HEK293 (cell line): ENCODE measurements around the gene XIRP2.
A peak's percentile ranks its signal among the peaks of the same experiment; 100 is the strongest.

Source experiments
- CTCF ChIA-PET: fragments of 350-600 bp; formaldehyde crosslinking; extraction: SDS; loops from one replicate; lab custom pipeline; 2021; ENCODE audit warnings: antibody characterized with exemption; lab: Yijun Ruan, JAX
- POLR2A ChIA-PET: fragments of 300-600 bp; formaldehyde crosslinking; extraction: SDS; loops from one replicate; lab custom pipeline; 2020; ENCODE audit warnings: antibody characterized with exemption, inconsistent platforms; lab: Yijun Ruan, JAX
- H3K27ac ChIP-seq: fragments of 200-500 bp; sonication (Bioruptor generic); 2 replicates; pipeline ENCODE4 v1.5.1; 2014; ENCODE audit warnings: low read depth, low read length, control low read depth, inconsistent platforms; ENCODE audit errors: extremely low read depth
- H3K36me3 ChIP-seq, 2 experiments: fragments of 200-500 bp in 1 of 2; sonication (Bioruptor generic) in 1 of 2; 1 replicate in 1 of 2; 2 replicates in 1 of 2; pipeline ENCODE4 v1.5.1; 2014 to 2017; ENCODE audit warnings: inconsistent platforms in 2 of 2, low read length in 2 of 2; ENCODE audit not compliant: control insufficient read depth in 2 of 2, insufficient read depth in 1 of 2
- H3K4me1 ChIP-seq: fragments of 200-500 bp; sonication (Bioruptor generic); 2 replicates; pipeline ENCODE4 v1.5.1; 2014; ENCODE audit warnings: mild to moderate bottlenecking, low read length, inconsistent platforms; ENCODE audit not compliant: control insufficient read depth, insufficient read depth
- H3K4me3 ChIP-seq: 2 replicates; pipeline ENCODE4 v1.5.1; 2011; ENCODE audit warnings: low read depth, mild to moderate bottlenecking, control low read depth, low read length, moderate library complexity
- H3K9me3 ChIP-seq: fragments of 200-500 bp; sonication (Bioruptor generic); 2 replicates; pipeline ENCODE4 v1.5.1; 2014; ENCODE audit warnings: low read depth, low read length, inconsistent platforms; ENCODE audit not compliant: control insufficient read depth, insufficient read depth
- BCL6B ChIP-seq: fragments of 450-650 bp; formaldehyde crosslinking; IDR thresholded peaks from 2 replicates; pipeline ENCODE4 v1.5.1; 2017; ENCODE audit warnings: missing biosample characterization, missing genetic modification characterization
- CTCF ChIP-seq: fragments of 450-650 bp; formaldehyde crosslinking; IDR thresholded peaks from 2 replicates; pipeline ENCODE4 v1.5.1; 2016; ENCODE audit warnings: missing biosample characterization, missing genetic modification characterization
- GFI1B ChIP-seq: fragments of 450-650 bp; formaldehyde crosslinking; IDR thresholded peaks from 2 replicates; pipeline ENCODE4 v1.5.1; 2016; ENCODE audit warnings: missing biosample characterization, missing genetic modification characterization
- GLIS2 ChIP-seq: fragments of 450-650 bp; formaldehyde crosslinking; IDR thresholded peaks from 2 replicates; pipeline ENCODE4 v1.5.1; 2016; ENCODE audit warnings: missing biosample characterization, missing genetic modification characterization
- KLF8 ChIP-seq: fragments of 450-650 bp; formaldehyde crosslinking; IDR thresholded peaks from 2 replicates; pipeline ENCODE4 v1.5.1; 2016; ENCODE audit warnings: missing biosample characterization, missing genetic modification characterization
- KLF9 ChIP-seq: fragments of 450-650 bp; formaldehyde crosslinking; IDR thresholded peaks from 2 replicates; pipeline ENCODE4 v1.5.1; 2016; ENCODE audit warnings: missing biosample characterization, missing genetic modification characterization, low read depth
- PRDM1 ChIP-seq: fragments of 450-650 bp; formaldehyde crosslinking; IDR thresholded peaks from 2 replicates; pipeline ENCODE4; 2016; ENCODE audit warnings: missing biosample characterization, missing genetic modification characterization
- RBAK ChIP-seq: fragments of 450-650 bp; formaldehyde crosslinking; IDR thresholded peaks from 2 replicates; pipeline ENCODE4 v1.5.1; 2016; ENCODE audit warnings: missing biosample characterization, missing genetic modification characterization
- REPIN1 ChIP-seq: fragments of 450-650 bp; formaldehyde crosslinking; IDR thresholded peaks from 2 replicates; pipeline ENCODE4 v1.5.1; 2017; ENCODE audit warnings: missing biosample characterization, missing genetic modification characterization, low read depth
- SALL2 ChIP-seq: fragments of 450-650 bp; formaldehyde crosslinking; IDR thresholded peaks from 2 replicates; pipeline ENCODE4 v1.5.0; 2017; ENCODE audit warnings: missing biosample characterization, mild to moderate bottlenecking, missing genetic modification characterization, borderline replicate concordance
- SCRT2 ChIP-seq: fragments of 450-650 bp; formaldehyde crosslinking; IDR thresholded peaks from 2 replicates; pipeline ENCODE4 v1.5.1; 2016; ENCODE audit warnings: missing biosample characterization, missing genetic modification characterization
- SETDB1 ChIP-seq: IDR thresholded peaks from one replicate; pipeline ENCODE4 v1.6.1; 2017; ENCODE audit warnings: mild to moderate bottlenecking, low read length, moderate library complexity, mixed read lengths; ENCODE audit not compliant: insufficient read length
- SP3 ChIP-seq: fragments of 450-650 bp; formaldehyde crosslinking; IDR thresholded peaks from 2 replicates; pipeline ENCODE4 v1.5.1; 2016; ENCODE audit warnings: missing biosample characterization, missing genetic modification characterization
- YY2 ChIP-seq: fragments of 450-650 bp; formaldehyde crosslinking; IDR thresholded peaks from 2 replicates; pipeline ENCODE4 v1.5.1; 2016; ENCODE audit warnings: missing biosample characterization, missing genetic modification characterization
- ZBTB21 ChIP-seq: fragments of 450-650 bp; formaldehyde crosslinking; IDR thresholded peaks from 2 replicates; pipeline ENCODE4 v1.5.1; 2017; ENCODE audit warnings: missing biosample characterization, missing genetic modification characterization
- ZBTB48 ChIP-seq: fragments of 450-650 bp; formaldehyde crosslinking; IDR thresholded peaks from 2 replicates; pipeline ENCODE4 v1.5.1; 2016; ENCODE audit warnings: missing biosample characterization, missing genetic modification characterization
- ZNF121 ChIP-seq: fragments of 450-650 bp; formaldehyde crosslinking; IDR thresholded peaks from 2 replicates; pipeline ENCODE4 v1.5.1; 2016; ENCODE audit warnings: missing biosample characterization, missing genetic modification characterization
- ZNF157 ChIP-seq: fragments of 450-650 bp; formaldehyde crosslinking; IDR thresholded peaks from 2 replicates; pipeline ENCODE4 v1.5.1; 2016; ENCODE audit warnings: missing biosample characterization, missing genetic modification characterization
- ZNF292 ChIP-seq: fragments of 450-650 bp; formaldehyde crosslinking; IDR thresholded peaks from 2 replicates; pipeline ENCODE4 v1.5.1; 2016; ENCODE audit warnings: low read depth, missing biosample characterization, missing genetic modification characterization, borderline replicate concordance
- ZNF449 ChIP-seq: fragments of 450-650 bp; formaldehyde crosslinking; IDR thresholded peaks from 2 replicates; pipeline ENCODE4 v1.5.1; 2017; ENCODE audit warnings: missing biosample characterization, mild to moderate bottlenecking, missing genetic modification characterization, moderate library complexity
- ZNF48 ChIP-seq: fragments of 450-650 bp; formaldehyde crosslinking; IDR thresholded peaks from 2 replicates; pipeline ENCODE4 v1.5.1; 2016; ENCODE audit warnings: missing biosample characterization, missing genetic modification characterization
- ZNF623 ChIP-seq: fragments of 450-650 bp; formaldehyde crosslinking; IDR thresholded peaks from 2 replicates; pipeline ENCODE4 v1.5.1; 2016; ENCODE audit warnings: missing biosample characterization, missing genetic modification characterization
- ZNF692 ChIP-seq: fragments of 450-650 bp; formaldehyde crosslinking; IDR thresholded peaks from 2 replicates; pipeline ENCODE4 v1.5.1; 2016; ENCODE audit warnings: missing biosample characterization, missing genetic modification characterization
- ZNF791 ChIP-seq: fragments of 450-650 bp; formaldehyde crosslinking; IDR thresholded peaks from 2 replicates; pipeline ENCODE4 v1.5.1; 2016; ENCODE audit warnings: missing biosample characterization, missing genetic modification characterization
- ZNF792 ChIP-seq: fragments of 450-650 bp; formaldehyde crosslinking; IDR thresholded peaks from 2 replicates; pipeline ENCODE4 v1.5.1; 2016; ENCODE audit warnings: missing biosample characterization, missing genetic modification characterization

Gene XIRP2

GRCh38 chr2:166841679-166842078, 46.6 kb upstream of the XIRP2 start:
- Histone ChIP-seq H3K27ac (no peak overlapping the region), H3K4me1 (no peaks in the 10 kb centered on the region), H3K9me3 (no peaks in the 10 kb centered on the region), H3K4me3 (no peak overlapping the region), H3K36me3 (no peaks in the 10 kb centered on the region)
- POLR2A ChIA-PET, result no interaction called here
- CTCF ChIA-PET, result interaction anchor here (0.7 kb wide), 1 partner anchor 8 kb away, joined by 4 read pairs; no protein-coding TSS in a partner anchor
- TF ChIP-seq ZNF48 (tag by site-specific recombination) (no peak), PRDM1 (tag by site-specific recombination) (no peak), GFI1B (tag by site-specific recombination) (no peak)

- POLR2A ChIA-PET, result no interaction called here
- H3K4me3 ChIP-seq, result no peak overlapping the region
- TF ChIP-seq BCL6B (tag by site-specific recombination) (no peak), YY2 (no peak), ZNF792 (tag by site-specific recombination) (no peak), RBAK (tag by site-specific recombination) (no peak), ZNF157 (tag by site-specific recombination) (no peak), ZNF791 (tag by site-specific recombination) (no peak), REPIN1 (tag by site-specific recombination) (no peak), SETDB1 (no peak), ZNF449 (tag by site-specific recombination) (no peak), KLF9 (tag by site-specific recombination) (no peak), ZBTB21 (no peak), ZNF692 (tag by site-specific recombination) (no peak), CTCF (no peak)
- no peak overlapping the region for H3K27ac ChIP-seq
- H3K36me3 ChIP-seq, result no peaks in the 10 kb centered on the region
- CTCF ChIA-PET, result no interaction called here
- no peaks in the 10 kb centered on the region for H3K4me1 ChIP-seq
- H3K9me3 ChIP-seq, result no peaks in the 10 kb centered on the region
These were observed 44.2 kb upstream of the XIRP2 start for GRCh38 chr2:166844111-166844510.

- POLR2A ChIA-PET, result no interaction called here
- CTCF ChIA-PET, result no interaction called here
- TF ChIP-seq ZNF292 (tag by site-specific recombination) (no peak), ZNF157 (tag by site-specific recombination) (no peak), SALL2 (tag by site-specific recombination) (no peak), GLIS2 (tag by site-specific recombination) (no peak), ZBTB48 (tag by site-specific recombination) (0 out of 2 replicates have a peak, but pooled peaks have one; percentile 13), ZNF623 (tag by site-specific recombination) (no peak), KLF8 (tag by site-specific recombination) (no peak), SP3 (no peak), SCRT2 (no peak), ZNF121 (tag by site-specific recombination) (no peak)
These were observed 25.7 kb upstream of the XIRP2 start for GRCh38 chr2:166862468-166863132.

More at GRCh38 chr2:166862468-166863132, 25.7 kb upstream of the XIRP2 start:
- H3K4me1 ChIP-seq, result no peaks in the 10 kb centered on the region
- no peak overlapping the region for H3K4me3 ChIP-seq
- no peaks in the 10 kb centered on the region for H3K9me3 ChIP-seq
- no peak overlapping the region for H3K27ac ChIP-seq
- no peaks in the 10 kb centered on the region for H3K36me3 ChIP-seq
